ENCODE measurements around the gene TAB2.

TAB2 gene

DNA sequence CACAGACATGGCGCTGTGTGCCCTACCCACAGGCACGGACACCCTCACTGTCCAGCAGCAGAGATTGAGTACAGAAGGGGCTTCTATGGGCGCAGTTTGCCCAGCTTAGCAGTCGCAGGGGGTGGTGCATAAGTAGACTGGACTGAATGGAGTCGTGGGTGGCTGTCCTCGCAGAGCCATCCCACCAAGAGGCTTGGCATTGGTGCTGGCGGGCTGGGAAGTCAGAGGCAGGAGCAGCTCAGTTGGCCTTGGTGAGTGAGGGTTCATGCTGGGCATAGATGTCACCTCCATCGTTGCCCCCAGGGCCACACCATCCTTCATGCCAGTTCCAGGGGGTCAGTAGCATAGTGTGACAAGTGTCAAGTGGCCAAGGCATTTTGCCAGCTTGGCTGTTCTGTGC, 107.7 kb downstream of the TAB2 start:
- H3K27ac ChIP-seq (ENCODE audit: extremely low read depth, low read depth, low read length) = no peak overlapping the region
- no peaks in the 10 kb centered on the region for H3K36me3 ChIP-seq (ENCODE audit: control insufficient read depth in 2 of 2, insufficient read depth in 1 of 2, low read length in 2 of 2)
- 0 out of 2 replicates have a peak, but pooled peaks cover 2% of the 10 kb centered on the region for H3K4me1 ChIP-seq (ENCODE audit: control insufficient read depth, insufficient read depth, low read length)
- ChIA-PET POLR2A (no interaction called here), CTCF (interaction anchor here (0.5 to 10.2 kb wide), 2 partner anchors 396 to 397 kb away, joined by 5 to 193 read pairs; no protein-coding TSS in a partner anchor)
- H3K9me3 ChIP-seq (ENCODE audit: control insufficient read depth, insufficient read depth, low read depth, low read length) = no peaks in the 10 kb centered on the region
- no peak overlapping the region for H3K4me3 ChIP-seq (ENCODE audit: low read depth, low read length)
- TF ChIP-seq ZNF768 (tag by site-specific recombination; IDR thresholded peaks at IDR 0.05) (no peak), SP7 (tag by site-specific recombination; IDR thresholded peaks at IDR 0.05) (no peak), ZNF501 (tag by site-specific recombination; IDR thresholded peaks at IDR 0.05) (no peak), BCL11B (tag by site-specific recombination; IDR thresholded peaks at IDR 0.05; ENCODE audit: low read depth) (no peak)
- TF ChIP-seq, protein P1, sequence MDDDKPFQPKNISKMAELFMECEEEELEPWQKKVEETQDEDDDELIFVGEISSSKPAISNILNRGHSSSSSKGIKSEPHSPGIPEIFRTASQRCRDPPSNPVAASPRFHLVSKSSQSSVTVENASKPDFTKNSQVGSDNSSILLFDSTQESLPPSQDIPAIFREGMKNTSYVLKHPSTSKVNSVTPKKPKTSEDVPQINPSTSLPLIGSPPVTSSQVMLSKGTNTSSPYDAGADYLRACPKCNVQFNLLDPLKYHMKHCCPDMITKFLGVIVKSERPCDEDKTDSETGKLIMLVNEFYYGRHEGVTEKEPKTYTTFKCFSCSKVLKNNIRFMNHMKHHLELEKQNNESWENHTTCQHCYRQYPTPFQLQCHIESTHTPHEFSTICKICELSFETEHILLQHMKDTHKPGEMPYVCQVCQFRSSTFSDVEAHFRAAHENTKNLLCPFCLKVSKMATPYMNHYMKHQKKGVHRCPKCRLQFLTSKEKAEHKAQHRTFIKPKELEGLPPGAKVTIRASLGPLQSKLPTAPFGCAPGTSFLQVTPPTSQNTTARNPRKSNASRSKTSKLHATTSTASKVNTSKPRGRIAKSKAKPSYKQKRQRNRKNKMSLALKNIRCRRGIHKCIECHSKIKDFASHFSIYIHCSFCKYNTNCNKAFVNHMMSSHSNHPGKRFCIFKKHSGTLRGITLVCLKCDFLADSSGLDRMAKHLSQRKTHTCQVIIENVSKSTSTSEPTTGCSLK (tag by site-specific recombination; IDR thresholded peaks at IDR 0.05) = no peak
- TF ChIP-seq, protein P2, sequence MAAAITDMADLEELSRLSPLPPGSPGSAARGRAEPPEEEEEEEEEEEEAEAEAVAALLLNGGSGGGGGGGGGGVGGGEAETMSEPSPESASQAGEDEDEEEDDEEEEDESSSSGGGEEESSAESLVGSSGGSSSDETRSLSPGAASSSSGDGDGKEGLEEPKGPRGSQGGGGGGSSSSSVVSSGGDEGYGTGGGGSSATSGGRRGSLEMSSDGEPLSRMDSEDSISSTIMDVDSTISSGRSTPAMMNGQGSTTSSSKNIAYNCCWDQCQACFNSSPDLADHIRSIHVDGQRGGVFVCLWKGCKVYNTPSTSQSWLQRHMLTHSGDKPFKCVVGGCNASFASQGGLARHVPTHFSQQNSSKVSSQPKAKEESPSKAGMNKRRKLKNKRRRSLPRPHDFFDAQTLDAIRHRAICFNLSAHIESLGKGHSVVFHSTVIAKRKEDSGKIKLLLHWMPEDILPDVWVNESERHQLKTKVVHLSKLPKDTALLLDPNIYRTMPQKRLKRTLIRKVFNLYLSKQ (tag by site-specific recombination; IDR thresholded peaks at IDR 0.05; ENCODE audit: borderline replicate concordance) = no peak
- TF ChIP-seq, protein P3, sequence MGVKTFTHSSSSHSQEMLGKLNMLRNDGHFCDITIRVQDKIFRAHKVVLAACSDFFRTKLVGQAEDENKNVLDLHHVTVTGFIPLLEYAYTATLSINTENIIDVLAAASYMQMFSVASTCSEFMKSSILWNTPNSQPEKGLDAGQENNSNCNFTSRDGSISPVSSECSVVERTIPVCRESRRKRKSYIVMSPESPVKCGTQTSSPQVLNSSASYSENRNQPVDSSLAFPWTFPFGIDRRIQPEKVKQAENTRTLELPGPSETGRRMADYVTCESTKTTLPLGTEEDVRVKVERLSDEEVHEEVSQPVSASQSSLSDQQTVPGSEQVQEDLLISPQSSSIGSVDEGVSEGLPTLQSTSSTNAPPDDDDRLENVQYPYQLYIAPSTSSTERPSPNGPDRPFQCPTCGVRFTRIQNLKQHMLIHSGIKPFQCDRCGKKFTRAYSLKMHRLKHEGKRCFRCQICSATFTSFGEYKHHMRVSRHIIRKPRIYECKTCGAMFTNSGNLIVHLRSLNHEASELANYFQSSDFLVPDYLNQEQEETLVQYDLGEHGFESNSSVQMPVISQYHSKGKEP (tag by site-specific recombination; IDR thresholded peaks at IDR 0.05) = no peak

DNA sequence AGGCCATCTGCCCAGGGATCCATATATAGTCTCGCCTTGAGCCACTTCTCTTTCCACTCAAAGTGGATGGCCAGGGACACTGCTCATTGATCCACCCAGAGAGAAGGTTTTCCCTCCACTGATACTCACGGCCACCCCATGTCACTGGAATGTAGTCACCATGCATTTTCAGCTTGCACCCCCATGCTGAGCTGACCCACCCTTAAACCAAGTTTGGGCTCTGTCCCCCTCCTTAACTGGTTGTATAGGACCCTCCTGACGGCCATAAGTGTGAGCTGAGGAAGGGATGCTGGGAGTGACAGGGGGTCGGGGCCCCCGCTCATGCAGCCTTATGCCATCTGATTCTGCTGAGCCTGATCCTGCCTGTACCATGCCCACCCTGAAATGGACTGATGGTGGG, 108.2 kb downstream of the TAB2 start:
- Histone ChIP-seq H3K9me3 (ENCODE audit: control insufficient read depth, insufficient read depth, low read depth, low read length) (no peaks in the 10 kb centered on the region), H3K36me3 (ENCODE audit: control insufficient read depth in 2 of 2, insufficient read depth in 1 of 2, low read length in 2 of 2) (no peaks in the 10 kb centered on the region), H3K27ac (ENCODE audit: extremely low read depth, low read depth, low read length) (no peak overlapping the region), H3K4me3 (ENCODE audit: low read depth, low read length) (no peak overlapping the region), H3K4me1 (ENCODE audit: control insufficient read depth, insufficient read depth, low read length) (0 out of 2 replicates have a peak, but pooled peaks cover 2% of the 10 kb centered on the region)
- TF ChIP-seq IKZF3 (tag by site-specific recombination; IDR thresholded peaks at IDR 0.05) = no peak
- no peak for TF ChIP-seq ZNF571 (tag by site-specific recombination; IDR thresholded peaks at IDR 0.05)
- no peak for TF ChIP-seq ZNF112 (tag by site-specific recombination; IDR thresholded peaks at IDR 0.05)
- TF ChIP-seq, protein P4, sequence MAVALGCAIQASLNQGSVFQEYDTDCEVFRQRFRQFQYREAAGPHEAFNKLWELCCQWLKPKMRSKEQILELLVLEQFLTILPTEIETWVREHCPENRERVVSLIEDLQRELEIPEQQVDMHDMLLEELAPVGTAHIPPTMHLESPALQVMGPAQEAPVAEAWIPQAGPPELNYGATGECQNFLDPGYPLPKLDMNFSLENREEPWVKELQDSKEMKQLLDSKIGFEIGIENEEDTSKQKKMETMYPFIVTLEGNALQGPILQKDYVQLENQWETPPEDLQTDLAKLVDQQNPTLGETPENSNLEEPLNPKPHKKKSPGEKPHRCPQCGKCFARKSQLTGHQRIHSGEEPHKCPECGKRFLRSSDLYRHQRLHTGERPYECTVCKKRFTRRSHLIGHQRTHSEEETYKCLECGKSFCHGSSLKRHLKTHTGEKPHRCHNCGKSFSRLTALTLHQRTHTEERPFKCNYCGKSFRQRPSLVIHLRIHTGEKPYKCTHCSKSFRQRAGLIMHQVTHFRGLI (tag by site-specific recombination; IDR thresholded peaks at IDR 0.05) = no peak
- no peak for TF ChIP-seq ZBTB48 (tag by site-specific recombination; IDR thresholded peaks at IDR 0.05)
- TF ChIP-seq, protein P2 (tag by site-specific recombination; IDR thresholded peaks at IDR 0.05; ENCODE audit: borderline replicate concordance) = no peak
- no peak for TF ChIP-seq KLF8 (tag by site-specific recombination; IDR thresholded peaks at IDR 0.05)
- TF ChIP-seq, protein P5, sequence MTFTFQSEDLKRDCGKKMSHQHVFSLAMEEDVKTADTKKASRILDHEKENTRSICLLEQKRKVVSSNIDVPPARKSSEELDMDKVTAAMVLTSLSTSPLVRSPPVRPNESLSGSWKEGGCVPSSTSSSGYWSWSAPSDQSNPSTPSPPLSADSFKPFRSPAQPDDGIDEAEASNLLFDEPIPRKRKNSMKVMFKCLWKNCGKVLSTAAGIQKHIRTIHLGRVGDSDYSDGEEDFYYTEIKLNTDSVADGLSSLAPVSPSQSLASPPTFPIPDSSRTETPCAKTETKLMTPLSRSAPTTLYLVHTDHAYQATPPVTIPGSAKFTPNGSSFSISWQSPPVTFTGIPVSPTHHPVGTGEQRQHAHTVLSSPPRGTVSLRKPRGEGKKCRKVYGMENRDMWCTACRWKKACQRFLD (tag by site-specific recombination; IDR thresholded peaks at IDR 0.05) = no peak
- TF ChIP-seq, protein P6, sequence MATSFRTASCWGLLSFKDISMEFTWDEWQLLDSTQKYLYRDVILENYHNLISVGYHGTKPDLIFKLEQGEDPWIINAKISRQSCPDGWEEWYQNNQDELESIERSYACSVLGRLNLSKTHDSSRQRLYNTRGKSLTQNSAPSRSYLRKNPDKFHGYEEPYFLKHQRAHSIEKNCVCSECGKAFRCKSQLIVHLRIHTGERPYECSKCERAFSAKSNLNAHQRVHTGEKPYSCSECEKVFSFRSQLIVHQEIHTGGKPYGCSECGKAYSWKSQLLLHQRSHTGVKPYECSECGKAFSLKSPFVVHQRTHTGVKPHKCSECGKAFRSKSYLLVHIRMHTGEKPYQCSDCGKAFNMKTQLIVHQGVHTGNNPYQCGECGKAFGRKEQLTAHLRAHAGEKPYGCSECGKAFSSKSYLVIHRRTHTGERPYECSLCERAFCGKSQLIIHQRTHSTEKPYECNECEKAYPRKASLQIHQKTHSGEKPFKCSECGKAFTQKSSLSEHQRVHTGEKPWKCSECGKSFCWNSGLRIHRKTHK (tag by site-specific recombination; IDR thresholded peaks at IDR 0.05) = no peak
- no peak for TF ChIP-seq ZNF677 (tag by site-specific recombination; IDR thresholded peaks at IDR 0.05)
- CTCF ChIA-PET = interaction anchor here (0.6 to 10.2 kb wide), 5 partner anchors 83 to 397 kb away, joined by 3 to 193 read pairs (median 5); no protein-coding TSS in a partner anchor
- POLR2A ChIA-PET = no interaction called here
